ENCODE data around the gene KRTAP10-4.

DNA sequence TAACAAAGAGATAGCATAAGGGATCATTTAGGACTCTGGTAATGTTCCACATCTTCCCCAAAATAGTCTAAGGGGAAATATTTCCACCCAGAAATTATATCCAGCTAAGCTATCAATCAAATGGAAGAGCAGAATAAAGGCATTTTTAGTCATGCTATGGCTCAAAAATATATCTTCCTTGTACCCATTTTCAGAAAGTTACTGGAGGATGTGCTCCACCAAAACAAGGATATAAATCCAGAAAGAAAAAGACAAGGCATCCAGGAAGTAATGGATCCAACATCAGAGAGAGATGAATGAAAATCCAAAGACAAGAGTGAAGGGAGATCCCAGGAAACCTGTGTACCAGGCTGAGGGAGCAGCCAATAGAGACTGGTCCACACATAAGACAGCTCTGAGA lies 35.7 kb downstream of the KRTAP10-4 start:
- no peak for TF ChIP-seq POLR2A (IDR thresholded peaks at IDR 0.05)
- TF ChIP-seq, protein P1, sequence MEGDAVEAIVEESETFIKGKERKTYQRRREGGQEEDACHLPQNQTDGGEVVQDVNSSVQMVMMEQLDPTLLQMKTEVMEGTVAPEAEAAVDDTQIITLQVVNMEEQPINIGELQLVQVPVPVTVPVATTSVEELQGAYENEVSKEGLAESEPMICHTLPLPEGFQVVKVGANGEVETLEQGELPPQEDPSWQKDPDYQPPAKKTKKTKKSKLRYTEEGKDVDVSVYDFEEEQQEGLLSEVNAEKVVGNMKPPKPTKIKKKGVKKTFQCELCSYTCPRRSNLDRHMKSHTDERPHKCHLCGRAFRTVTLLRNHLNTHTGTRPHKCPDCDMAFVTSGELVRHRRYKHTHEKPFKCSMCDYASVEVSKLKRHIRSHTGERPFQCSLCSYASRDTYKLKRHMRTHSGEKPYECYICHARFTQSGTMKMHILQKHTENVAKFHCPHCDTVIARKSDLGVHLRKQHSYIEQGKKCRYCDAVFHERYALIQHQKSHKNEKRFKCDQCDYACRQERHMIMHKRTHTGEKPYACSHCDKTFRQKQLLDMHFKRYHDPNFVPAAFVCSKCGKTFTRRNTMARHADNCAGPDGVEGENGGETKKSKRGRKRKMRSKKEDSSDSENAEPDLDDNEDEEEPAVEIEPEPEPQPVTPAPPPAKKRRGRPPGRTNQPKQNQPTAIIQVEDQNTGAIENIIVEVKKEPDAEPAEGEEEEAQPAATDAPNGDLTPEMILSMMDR (IDR thresholded peaks at IDR 0.05) = no peak
